Measurements from ENCODE around the gene SLC5A3. TPM values are rescaled to one million over a fixed set of nuclear protein-coding genes. Genes with fewer than 3 reads are reported as not detected.

SLC5A3 gene
- under 1 TPM; 0.06 to 0.92 (median 0.71) TPM for polyA plus RNA-seq (ENCODE audit: low read depth in 6 of 6)

DNA sequence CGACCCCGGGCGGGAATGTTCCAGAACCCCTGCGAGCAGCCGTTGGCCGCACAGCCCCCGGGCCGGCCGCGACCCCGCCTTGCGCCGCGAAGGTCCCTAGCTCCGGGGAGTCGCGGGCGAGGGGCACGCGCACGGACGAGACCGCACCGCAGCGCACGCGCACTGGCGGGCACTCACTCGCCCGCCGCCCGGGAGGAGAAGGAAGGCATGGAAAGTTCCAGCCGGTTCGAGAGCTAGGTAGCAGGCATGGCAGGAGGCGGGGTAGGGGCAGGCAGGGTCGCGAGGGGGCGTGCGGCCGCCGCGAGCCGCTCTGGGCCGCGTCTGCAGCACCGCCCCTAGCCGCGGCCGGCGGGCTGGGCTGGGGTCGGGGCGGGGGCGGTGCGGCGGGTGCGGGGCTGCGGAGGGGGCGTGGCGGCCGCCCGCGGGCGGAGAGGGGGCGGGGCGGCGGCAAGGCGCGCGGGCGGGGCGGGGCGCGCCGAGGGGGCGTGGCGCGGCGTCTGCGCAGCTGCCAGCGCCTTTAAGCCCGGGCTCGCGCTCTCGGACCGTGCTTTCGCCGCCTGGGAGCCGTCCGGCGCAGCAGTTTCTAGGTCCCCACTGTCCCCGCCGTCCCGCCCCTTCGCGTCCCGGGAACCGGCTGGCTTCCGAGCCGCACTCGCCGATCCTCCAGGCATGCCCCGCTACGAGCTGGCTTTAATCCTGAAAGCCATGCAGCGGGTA lies at the start of gene SLC5A3, which contains the start of gene MRPS6:
SLC5A3 (plus strand) TSS at position 547 of the 717 bp plus-strand sequence. CDS start 21,621 bp downstream, outside the sequence.
MRPS6 (plus strand) TSS at position 547 of the 717 bp plus-strand sequence; CDS start at position 670, 123 bp downstream.
- peak within 1 kb of the TSS; percentile 85 to 98 (median 92) for H3K4me3 Mint-ChIP-seq
- peak within 1 kb of the TSS; percentile 66 to 95 (median 88) for H3K27ac Mint-ChIP-seq
- H3K9me3 Mint-ChIP-seq = no peaks in the 10 kb centered on the region
- peaks cover 28 to 43% (median 33%) of the 10 kb centered on the region in 3 donors for H3K4me1 Mint-ChIP-seq
- H3K36me3 Mint-ChIP-seq = no peaks in the 10 kb centered on the region
- ATAC-seq (ENCODE audit: low read depth in 2 of 2) = peak; percentile 73 to 74
- no peaks in the 10 kb centered on the region for H3K27me3 Mint-ChIP-seq
- DNase-seq = peak; percentile 69

DNA sequence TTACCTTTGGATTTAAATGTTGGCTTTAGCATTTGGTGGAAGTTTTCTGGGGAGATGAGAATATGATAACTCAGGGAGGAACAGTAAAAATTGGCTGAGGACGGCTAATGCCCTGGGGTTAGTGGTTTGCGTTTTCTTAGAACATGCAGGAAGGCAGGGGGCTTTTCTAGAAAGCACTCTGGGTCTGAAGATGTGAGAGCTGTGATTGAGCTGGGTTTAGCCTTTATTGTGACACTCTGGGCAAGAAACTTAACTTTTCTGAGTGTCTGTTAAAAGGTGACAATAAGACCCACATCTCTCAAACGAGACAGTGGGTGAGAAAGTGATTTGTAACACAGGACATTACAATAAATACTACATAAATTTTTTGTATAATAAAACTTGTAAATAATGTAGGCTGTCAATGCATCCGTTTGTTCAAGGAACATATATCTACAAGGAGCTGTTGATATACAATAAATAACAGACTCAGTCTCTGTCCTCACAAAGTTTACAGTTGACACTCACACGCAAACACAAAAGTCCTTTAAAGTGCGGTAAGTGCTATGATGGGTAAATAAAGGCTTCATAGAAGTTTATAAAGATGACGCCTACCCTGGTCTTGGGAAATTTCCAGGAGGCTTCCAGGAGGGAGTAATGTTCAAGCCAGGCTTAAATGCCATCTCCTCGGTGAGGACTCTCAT lies 49.5 kb upstream of the SLC5A3 start:
- H3K4me1 Mint-ChIP-seq = peaks cover 17 to 32% (median 18%) of the 10 kb centered on the region in 3 donors
- H3K36me3 Mint-ChIP-seq = no peaks in the 10 kb centered on the region

DNA sequence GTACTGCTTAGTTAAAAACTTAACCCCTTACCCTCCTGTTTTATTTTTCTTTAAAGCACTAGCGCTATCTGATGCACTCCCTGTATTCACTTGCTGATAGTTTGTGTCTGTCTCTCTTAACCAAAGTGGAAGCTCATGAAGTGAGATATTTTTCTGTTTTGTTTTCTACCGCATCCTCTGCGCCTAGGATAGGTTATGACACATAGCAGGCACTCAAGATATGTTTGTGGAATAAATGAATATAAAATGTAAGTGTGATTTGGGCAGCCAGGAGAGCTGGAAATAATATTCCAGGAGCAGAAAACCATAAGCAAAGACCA lies 49.0 kb upstream of the SLC5A3 start:
- no peaks in the 10 kb centered on the region for H3K9me3 Mint-ChIP-seq
- no peak for ATAC-seq (ENCODE audit: low read depth in 2 of 2)
- peaks cover 12 to 27% (median 14%) of the 10 kb centered on the region in 3 donors for H3K4me1 Mint-ChIP-seq
- no peak overlapping the region for H3K27ac Mint-ChIP-seq
- H3K36me3 Mint-ChIP-seq = no peaks in the 10 kb centered on the region
- H3K27me3 Mint-ChIP-seq = no peaks in the 10 kb centered on the region
- no peak for DNase-seq
- H3K4me3 Mint-ChIP-seq = no peak overlapping the region

More for the DNA sequence above, 49.5 kb upstream of the SLC5A3 start:
- H3K27ac Mint-ChIP-seq = no peak overlapping the region
- no peaks in the 10 kb centered on the region for H3K27me3 Mint-ChIP-seq
- no peak overlapping the region for H3K4me3 Mint-ChIP-seq
- DNase-seq = no peak
- no peak for ATAC-seq (ENCODE audit: low read depth in 2 of 2)
- no peaks in the 10 kb centered on the region for H3K9me3 Mint-ChIP-seq

DNA sequence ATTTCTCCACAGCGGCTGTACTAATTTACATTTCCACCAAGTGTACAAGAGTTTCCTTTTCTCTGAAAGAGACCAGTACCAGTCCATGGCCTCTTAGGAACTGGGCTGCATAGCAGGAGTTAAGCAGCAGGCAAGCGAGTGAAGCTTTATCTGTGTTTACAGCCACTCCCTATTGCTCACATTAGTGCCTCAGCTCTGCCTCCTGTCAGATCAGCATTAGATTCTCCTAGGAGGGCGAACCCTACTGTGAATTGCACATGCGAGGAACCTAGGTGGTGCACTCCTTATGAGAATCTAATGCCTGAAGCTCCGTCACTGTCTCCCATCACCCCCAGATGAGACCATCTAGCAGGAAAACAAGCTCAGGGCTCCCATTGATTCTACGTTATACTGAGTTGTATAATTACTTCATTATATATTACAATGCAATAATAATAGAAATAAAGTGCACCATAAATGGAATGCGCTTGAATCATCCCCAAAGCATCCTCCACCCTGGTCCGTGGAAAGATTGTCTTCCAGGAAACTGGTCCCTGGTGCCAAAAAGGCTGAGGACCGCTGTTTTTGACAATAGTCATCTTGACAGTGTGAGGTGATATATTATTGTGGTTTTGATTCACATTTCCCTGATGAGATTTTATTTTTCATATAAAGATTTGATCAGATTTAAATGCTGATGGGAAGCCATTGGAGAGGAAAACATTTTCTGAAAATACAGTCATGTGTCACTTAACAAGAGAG lies 45.5 kb upstream of the SLC5A3 start:
- peaks cover 0 to 4% (median 0%) of the 10 kb centered on the region in 7 donors for H3K9me3 Mint-ChIP-seq
- H3K27me3 Mint-ChIP-seq = peaks cover 0 to 4% (median 3%) of the 10 kb centered on the region in 3 donors
- ATAC-seq (ENCODE audit: low read depth in 2 of 2) (no peak), DNase-seq (no peak)
- H3K36me3 Mint-ChIP-seq = no peaks in the 10 kb centered on the region
- H3K4me1 Mint-ChIP-seq = peaks cover 1 to 5% (median 3%) of the 10 kb centered on the region in 3 donors
- peak overlapping the region in 1 of 6 donors; percentile 53 for H3K27ac Mint-ChIP-seq
- no peak overlapping the region for H3K4me3 Mint-ChIP-seq

DNA sequence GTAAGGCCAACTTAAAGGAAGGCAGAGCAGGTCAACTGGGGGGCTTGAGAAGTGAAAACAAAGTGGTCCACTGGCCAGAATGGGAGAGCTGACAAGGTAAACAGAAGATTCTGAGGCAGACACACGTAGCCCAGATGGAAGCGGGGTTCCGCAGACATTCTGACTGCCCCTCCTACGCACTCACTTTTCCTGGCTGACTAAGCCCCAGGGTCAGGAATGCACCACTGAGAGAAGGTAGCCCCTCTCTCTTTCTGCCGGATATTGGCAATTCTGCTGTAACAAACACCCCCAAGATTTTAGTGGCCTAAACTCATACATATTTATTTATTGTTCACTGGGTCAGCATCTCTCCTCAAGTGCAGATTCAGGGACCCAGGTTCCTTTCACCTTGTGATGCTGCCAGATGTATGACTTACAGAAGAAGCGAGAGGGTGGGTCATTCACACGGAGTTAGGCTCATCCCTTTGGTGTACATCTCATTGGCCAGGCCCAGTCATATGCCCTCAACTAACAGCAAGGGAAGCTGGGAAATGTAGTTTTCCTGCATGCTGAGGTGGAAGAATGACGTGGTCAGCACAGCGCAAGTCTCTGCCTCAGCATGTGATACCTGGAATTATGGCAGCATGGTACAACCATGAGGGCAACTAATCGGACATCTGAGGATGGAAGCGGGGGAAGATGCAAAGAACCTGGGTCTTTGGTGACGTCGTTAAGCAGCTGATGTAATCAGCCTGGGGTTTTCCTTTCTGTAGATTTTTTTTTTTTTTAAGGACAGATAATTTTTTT lies 43.4 kb upstream of the SLC5A3 start:
- H3K27ac Mint-ChIP-seq = peak overlapping the region in 2 of 6 donors; percentile 74 to 79

DNA sequence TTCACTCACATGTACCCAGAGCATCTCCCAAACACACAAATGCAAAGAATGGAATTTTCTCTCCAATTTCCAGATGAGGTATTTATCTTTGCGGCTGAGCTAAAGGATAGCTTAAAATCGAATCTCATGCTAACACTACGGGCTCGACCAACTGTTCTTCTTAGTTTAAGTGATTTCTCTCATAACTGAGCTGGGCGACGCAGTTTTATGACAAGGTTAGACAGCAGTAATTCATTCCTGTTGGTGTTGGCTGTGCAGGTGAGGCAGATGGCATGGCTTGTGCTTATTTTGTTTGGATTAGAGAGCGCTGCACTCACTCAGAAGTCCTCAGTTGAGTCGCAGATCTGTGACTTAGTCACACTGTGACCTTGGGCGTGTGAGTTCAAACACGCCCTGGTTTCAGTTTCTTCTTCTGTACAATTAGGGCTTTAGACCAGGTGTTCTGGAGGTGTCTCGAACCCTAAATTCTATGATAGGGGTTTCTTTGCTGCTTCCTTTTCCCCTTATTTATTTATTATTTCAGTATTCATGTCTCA lies 41.5 kb upstream of the SLC5A3 start:
- H3K4me1 Mint-ChIP-seq = peaks cover 1 to 5% (median 3%) of the 10 kb centered on the region in 3 donors
- no peaks in the 10 kb centered on the region for H3K36me3 Mint-ChIP-seq
- no peak overlapping the region for H3K4me3 Mint-ChIP-seq
- no peak for ATAC-seq (ENCODE audit: low read depth in 2 of 2)
- H3K9me3 Mint-ChIP-seq = peaks cover 0 to 4% (median 0%) of the 10 kb centered on the region in 7 donors
- no peak for DNase-seq
- peak overlapping the region in 1 of 6 donors; percentile 4 for H3K27ac Mint-ChIP-seq
- peaks cover 15 to 21% (median 15%) of the 10 kb centered on the region in 3 donors for H3K27me3 Mint-ChIP-seq

More for the DNA sequence above, 43.4 kb upstream of the SLC5A3 start:
- H3K36me3 Mint-ChIP-seq = no peaks in the 10 kb centered on the region
- DNase-seq (no peak), ATAC-seq (ENCODE audit: low read depth in 2 of 2) (peak; percentile 65 to 85)
- H3K27me3 Mint-ChIP-seq = peaks cover 0 to 5% (median 4%) of the 10 kb centered on the region in 3 donors
- H3K4me3 Mint-ChIP-seq = peak overlapping the region in 5 of 8 donors; percentile 1 to 85 (median 39)
- H3K4me1 Mint-ChIP-seq = peaks cover 1 to 5% (median 3%) of the 10 kb centered on the region in 3 donors
- peaks cover 0 to 4% (median 0%) of the 10 kb centered on the region in 7 donors for H3K9me3 Mint-ChIP-seq

DNA sequence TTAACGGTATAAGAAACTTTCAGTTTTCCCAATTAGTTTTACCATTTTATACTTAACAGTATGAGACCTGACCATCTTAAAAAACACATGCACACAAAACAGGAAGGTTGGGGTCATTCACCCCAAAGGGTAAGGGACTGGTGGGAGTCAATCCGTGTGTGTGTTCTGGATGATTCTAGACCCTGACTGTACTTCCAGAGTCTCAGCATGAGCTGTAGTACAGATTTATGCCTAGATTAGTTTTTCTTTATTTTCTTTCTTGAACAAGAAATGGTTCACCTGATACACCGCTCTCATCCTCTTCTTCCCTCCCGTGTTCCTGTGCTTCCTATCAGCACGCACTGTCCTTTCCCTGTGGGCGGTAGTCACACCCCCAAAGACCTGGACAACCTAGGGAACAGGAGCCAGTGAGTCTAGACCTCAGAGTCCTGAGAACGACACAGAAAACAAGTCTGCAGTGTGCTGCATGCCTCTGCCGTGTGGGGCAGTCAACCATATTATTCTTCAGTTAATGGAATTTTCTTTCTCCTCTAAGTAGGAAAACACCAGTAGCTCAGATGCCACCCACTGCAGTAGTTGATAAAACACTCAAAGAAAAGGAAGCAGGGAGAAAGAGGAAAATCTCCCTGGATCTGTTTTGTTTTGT lies 38.9 kb upstream of the SLC5A3 start:
- ATAC-seq (ENCODE audit: low read depth in 2 of 2) (no peak), DNase-seq (no peak)
- no peak overlapping the region for H3K4me3 Mint-ChIP-seq
- peaks cover 15 to 23% (median 21%) of the 10 kb centered on the region in 3 donors for H3K27me3 Mint-ChIP-seq
- no peaks in the 10 kb centered on the region for H3K36me3 Mint-ChIP-seq
- no peak overlapping the region for H3K27ac Mint-ChIP-seq
- H3K4me1 Mint-ChIP-seq = peaks cover 1 to 5% (median 3%) of the 10 kb centered on the region in 3 donors
- H3K9me3 Mint-ChIP-seq = peaks cover 0 to 4% (median 0%) of the 10 kb centered on the region in 7 donors

DNA sequence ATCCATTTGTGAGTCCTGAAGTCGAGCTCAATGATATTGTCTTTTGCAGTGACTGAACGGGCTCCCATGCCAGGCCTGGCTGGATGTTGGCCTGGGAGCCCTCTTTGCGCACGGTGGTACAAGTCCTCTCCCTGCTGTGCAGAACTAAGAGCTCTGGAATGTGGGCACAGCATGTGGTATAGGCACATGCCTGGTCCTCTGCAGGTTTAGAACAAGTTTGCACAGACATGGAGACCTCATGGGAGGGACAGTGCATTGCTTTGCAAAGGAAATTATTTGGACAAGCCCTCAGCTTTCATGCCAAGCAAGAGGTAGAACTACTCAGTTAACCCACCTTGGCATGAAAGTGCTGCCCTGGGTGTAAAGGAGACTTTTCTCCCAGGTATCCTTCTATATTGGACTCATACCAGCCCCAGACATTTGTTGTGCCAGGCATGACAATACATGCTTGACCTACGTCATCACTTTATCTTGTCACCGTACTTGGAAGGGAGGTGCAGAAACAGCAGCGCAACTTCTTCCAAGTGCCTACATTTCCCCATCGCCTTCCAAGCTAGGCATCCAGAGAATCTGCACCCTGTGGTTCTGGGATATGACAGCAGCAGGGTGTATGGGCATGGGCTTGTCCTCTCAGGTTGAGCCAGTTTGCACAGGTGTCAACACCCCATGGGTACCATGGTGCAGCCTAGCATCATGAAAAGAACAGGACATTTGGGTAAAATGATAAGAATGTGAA lies 37.6 kb upstream of the SLC5A3 start:
- Mint-ChIP-seq H3K4me1 (peaks cover 0 to 5% (median 0%) of the 10 kb centered on the region in 3 donors), H3K4me3 (no peak overlapping the region), H3K36me3 (no peaks in the 10 kb centered on the region), H3K27me3 (peaks cover 15 to 23% (median 16%) of the 10 kb centered on the region in 3 donors), H3K9me3 (no peaks in the 10 kb centered on the region), H3K27ac (no peak overlapping the region)
- ATAC-seq (ENCODE audit: low read depth in 2 of 2) = no peak
- no peak for DNase-seq

DNA sequence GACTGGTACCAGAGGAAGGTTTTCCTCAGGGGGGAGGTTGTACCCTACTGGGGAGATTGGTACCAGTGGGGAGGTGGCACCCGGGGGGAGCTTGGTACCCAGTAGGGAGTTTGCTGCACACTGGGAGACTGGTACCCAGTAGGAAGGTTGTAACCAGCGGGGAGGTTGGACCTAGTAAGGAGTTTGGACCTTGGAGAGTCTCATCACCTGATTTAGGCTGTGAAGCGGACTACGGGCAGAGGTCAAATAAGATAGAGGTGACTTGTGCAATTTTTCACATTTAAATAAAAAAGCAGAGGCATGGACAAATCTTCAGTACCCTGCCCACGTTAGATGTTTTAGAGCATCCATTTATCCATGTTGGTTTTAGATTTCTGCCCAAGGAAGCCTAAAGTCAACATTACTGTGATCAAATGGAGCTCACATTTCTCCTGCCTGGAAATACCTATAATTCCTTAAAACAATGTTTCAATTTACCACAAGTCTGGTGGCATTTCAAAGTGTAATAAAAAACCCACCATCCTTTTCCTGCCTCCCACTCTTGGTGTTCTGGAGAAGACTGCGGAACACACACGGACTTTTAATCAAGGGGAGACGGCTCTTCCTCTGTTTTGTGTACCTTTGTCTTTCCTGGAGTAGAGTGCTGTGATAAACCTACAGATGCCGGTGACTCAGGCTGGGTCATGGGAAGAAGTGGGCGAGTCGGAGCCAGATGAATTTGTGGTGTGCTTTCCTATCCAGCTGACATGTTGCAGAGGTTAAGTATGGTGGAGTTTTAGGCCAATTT lies 36.2 kb upstream of the SLC5A3 start:
- no peaks in the 10 kb centered on the region for H3K4me1 Mint-ChIP-seq
- H3K36me3 Mint-ChIP-seq = no peaks in the 10 kb centered on the region
- peaks cover 15 to 23% (median 16%) of the 10 kb centered on the region in 3 donors for H3K27me3 Mint-ChIP-seq
- ATAC-seq (ENCODE audit: low read depth in 2 of 2) = no peak
- no peak overlapping the region for H3K4me3 Mint-ChIP-seq
- no peak for DNase-seq
- H3K27ac Mint-ChIP-seq = no peak overlapping the region
- H3K9me3 Mint-ChIP-seq = no peaks in the 10 kb centered on the region

DNA sequence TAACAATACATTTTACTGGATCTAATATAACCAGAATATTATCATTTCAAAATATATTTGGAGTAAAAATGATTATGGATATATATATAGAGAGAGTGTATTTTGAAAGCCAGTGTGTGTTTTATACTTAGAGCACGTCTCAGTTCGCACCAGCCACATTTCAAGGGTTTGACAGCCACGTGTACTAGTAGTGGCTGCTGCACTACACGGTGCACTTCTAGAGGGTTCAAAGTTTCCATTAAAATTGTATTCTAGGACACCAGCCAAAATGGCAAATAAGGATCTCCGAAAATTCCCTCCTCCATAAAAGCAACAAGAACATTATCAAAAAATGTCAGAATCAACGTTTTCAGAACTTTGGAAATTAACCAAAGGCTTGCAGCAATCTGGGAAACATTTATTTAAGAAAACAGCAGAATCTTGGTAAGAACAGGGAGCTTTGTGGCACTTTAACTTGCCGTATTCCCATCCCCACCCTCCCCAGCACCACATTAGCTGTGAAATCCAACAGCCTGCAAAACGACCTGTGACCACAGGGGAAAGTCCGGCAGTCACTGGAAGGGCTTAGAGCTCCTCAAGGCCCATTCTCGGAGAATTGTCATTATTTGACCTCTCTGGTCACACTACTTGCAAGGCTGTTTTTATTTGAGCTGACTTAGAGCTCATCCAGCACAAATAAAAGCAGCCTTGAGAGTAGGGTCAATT lies 33.5 kb upstream of the SLC5A3 start:
- H3K9me3 Mint-ChIP-seq = no peaks in the 10 kb centered on the region
- H3K4me1 Mint-ChIP-seq = no peaks in the 10 kb centered on the region
- ATAC-seq (ENCODE audit: low read depth in 2 of 2) = no peak
- DNase-seq = no peak
- H3K4me3 Mint-ChIP-seq = no peak overlapping the region
- H3K27me3 Mint-ChIP-seq = peaks cover 15 to 22% (median 19%) of the 10 kb centered on the region in 3 donors
- H3K27ac Mint-ChIP-seq = no peak overlapping the region
- no peaks in the 10 kb centered on the region for H3K36me3 Mint-ChIP-seq

All from naive B cell (primary cell).